ENCODE measurements around the gene VMP1.

VMP1 gene

GRCh38 chr17:59707149-59707970 lies at the start of gene VMP1, which contains the start of gene PTRH2:
Gene VMP1, plus strand, starts transcription at chr17:59707654. Its CDS starts 23,793 bp downstream, at chr17:59731447.
Gene PTRH2, minus strand, starts transcription at chr17:59707430. Its CDS starts 9,452 bp downstream, at chr17:59697978.
- DNase-seq = peak; percentile 85

DNA sequence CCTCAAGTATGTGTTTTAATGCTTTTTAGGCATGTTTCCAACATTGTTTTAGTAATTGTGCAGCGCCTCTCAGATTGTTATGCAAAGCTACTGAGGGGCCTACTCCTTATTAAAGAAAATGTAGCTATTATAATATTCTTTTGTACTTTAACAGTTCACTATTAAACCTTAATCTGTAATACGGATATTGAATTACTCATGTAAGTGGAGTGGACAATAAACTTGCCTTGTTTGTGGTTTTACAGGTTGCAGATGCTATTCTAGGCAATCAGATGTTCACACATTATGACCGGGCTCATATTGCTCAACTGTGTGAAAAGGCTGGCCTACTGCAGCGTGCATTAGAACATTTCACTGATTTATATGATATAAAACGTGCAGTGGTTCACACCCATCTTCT lies 41.2 kb upstream of the VMP1 start:
- DNase-seq = no peak

DNA sequence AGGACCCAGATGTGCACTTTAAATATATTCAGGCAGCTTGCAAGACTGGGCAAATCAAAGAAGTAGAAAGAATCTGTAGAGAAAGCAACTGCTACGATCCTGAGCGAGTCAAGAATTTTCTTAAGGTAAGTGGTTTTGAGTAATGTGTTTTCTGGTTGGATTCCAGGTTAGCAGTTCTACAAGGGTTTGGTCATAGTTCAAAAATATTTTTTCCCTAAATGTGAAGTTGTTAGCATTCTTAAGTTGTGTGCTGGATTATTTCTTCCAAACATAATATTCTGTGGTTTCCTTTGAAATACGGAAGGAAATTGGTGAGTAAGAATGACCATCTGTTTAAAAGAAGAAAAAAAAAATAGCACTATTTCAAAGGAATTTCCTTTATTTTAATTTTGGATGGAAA lies 38.6 kb upstream of the VMP1 start:
- DNase-seq = no peak

- DNase-seq = no peak
Measured at GRCh38 chr17:59669411-59669810, 38.0 kb upstream of the VMP1 start.

DNA sequence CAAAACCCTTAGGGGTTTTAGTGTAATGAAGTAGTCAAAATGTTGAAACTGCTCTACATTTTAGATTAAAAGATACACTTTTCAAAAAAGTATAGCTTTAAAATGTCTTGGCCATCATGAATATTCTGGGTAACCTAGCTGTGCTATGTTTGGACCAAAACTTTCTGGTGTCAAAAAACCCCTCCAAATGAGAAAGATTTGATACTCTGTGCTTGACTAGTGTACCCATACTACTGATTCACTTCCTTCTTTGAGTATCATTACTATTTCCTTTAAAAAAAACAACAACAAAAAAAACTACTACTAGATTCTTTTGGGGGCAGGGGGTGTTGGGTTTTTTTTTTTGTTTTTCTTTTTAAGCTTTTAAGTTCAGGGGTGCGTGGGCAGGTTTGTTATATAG lies 37.5 kb upstream of the VMP1 start:
- DNase-seq = no peak

DNA sequence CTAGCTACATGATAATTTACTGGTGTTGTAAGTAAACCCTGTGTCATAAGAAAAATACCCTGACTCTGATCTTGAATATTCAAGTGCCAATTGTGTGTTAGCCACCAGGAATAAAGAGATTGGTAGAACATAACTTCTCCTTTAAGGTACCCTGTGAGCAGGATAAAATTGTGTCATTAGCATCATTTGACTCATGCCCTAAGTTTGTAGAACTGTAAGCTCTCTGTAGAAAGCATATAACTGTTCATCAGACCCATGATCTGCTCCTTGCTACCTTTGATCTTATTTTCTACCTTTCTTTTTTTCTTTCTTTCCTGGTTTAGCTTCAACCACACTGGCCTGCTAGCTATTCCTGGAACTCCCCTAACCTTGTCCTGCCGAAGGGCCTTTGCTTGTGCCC lies 36.1 kb upstream of the VMP1 start:
- DNase-seq = no peak

DNA sequence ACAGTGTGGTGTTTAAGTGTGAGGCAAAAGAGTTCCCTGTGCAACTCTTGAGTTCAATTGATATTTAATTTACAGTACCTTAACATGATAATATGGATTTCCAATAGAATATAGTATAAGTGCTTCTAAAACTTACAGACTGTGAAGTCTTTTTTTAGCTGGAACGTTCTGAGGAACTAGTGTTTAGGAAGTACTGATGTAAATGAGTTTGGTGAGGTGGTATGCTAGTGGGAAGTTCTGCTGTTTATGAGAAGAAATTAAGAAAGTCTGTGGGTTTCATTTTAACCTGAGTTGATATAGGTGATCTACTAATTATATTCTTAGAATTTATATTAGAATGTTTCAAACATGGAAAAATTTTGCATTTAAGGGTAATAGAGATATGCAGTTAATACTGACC lies 32.2 kb upstream of the VMP1 start:
- no peak for DNase-seq

DNA sequence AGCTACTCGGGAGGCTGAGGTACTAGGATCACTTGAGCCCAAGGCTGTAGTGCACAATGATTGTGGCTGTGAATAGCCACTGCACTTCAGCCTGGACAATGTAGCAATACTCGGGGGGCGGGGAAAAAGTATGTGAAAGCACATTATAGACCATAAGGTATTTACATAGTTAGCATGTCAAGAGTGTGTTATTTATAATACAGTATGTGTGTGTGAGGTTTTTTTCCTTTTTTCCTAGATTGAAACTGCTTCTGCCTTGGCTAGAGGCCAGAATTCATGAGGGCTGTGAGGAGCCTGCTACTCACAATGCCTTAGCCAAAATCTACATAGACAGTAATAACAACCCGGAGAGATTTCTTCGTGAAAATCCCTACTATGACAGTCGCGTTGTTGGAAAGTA lies 30.7 kb upstream of the VMP1 start:
- DNase-seq = no peak

- DNase-seq = no peak
Measured at GRCh38 chr17:59678918-59679317, 28.5 kb upstream of the VMP1 start.

DNA sequence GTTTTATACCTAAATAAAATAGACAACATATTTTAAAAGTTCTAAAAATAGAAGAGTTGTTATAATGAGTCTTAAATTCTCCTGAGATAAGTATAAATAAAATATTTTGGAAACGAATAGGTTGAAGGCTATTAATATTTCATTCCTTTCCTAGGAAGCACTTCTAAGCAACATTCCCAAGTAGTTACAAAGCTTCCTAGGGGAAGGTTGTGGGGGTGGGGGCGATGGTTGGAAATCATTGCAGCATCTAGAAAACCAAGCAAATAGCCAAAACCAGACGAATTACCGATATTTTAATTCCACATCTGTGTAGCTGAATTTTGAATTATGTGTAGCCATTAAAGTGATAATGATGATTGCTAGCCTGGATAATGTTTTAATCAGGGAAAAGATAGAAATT lies 27.1 kb upstream of the VMP1 start:
- no peak for DNase-seq

GRCh38 chr17:59683283-59683682 lies 24.2 kb upstream of the VMP1 start:
- DNase-seq = no peak

DNA sequence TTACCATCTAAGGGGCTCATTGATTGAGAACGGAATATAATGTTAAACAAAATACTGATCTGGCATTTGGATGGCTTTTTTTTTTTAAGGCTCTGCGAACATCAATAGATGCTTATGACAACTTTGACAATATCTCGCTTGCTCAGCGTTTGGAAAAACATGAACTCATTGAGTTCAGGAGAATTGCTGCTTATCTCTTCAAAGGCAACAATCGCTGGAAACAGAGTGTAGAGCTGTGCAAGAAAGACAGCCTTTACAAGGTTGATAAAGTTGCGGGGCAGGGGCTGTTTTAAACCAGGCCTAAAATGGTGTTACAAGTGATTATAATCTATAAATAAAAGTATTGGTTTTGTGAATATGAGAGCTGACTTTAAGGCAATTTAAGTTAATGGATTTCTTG lies 22.5 kb upstream of the VMP1 start:
- DNase-seq = no peak

- DNase-seq = no peak
Measured at GRCh38 chr17:59688008-59688407, 19.4 kb upstream of the VMP1 start.

GRCh38 chr17:59688496-59688895 lies 19.0 kb upstream of the VMP1 start:
- no peak for DNase-seq

GRCh38 chr17:59693582-59693981 lies 13.9 kb upstream of the VMP1 start:
- DNase-seq = no peak

GRCh38 chr17:59694344-59694743 lies 13.1 kb upstream of the VMP1 start:
- no peak for DNase-seq

DNA sequence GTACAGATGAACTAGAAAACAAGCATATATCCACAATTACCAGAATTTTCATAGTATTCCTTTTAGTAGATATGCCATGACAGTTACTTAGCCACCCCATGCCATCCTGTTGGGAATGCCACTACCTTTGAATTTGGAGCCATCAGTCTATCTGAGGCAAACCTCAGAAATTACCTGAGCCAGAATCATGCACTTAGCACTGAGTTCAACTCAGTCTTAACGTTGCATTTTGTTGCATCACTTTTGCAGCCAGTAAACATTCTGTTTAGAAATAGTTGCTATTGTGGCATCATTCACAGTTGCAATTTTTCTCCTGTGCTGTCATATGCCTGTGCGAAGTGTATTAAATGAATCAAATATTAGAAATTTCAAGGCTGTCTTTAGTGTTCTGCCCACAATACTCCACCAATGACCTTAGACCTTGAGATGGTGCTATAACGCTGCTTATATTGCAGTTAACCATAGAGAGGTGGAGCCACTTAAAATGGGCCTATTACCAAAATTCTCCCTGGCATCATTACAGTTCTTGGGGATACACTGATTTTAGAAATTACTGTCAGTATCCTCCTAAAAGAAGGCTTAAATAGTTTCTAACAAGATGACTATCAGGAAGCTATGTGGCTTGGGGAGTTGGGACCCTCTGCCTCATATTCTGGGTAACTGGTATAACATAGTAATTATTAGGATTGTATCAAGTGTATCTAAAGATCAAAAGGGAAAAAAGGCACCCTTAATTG lies 11.3 kb upstream of the VMP1 start:
- no peak for DNase-seq

- DNase-seq = no peak
Measured at GRCh38 chr17:59696682-59697277, 10.7 kb upstream of the VMP1 start.

- no peak for DNase-seq
Measured at GRCh38 chr17:59698143-59698542, 9.3 kb upstream of the VMP1 start.

DNA sequence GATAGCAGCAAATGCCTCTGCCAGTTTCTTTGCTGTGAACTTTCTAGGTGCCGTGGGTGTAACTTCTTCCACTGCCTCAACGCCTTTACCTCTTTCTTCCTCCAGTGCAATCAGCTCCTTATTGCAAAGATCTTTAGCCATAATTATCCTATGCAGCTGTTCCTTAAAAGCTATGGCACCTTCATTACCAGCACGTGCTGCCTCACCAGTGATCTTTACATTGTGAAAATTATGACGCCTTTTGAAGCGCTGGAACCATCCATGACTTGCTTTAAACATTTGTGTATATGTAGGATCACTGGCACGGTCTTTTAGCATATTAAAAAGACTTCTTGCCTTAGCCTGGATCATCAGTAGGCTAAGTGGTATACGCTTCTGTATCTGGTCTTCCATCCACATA lies 8.2 kb upstream of the VMP1 start:
- DNase-seq = no peak

GRCh38 chr17:59699786-59700185 lies 7.7 kb upstream of the VMP1 start:
- no peak for DNase-seq

DNA sequence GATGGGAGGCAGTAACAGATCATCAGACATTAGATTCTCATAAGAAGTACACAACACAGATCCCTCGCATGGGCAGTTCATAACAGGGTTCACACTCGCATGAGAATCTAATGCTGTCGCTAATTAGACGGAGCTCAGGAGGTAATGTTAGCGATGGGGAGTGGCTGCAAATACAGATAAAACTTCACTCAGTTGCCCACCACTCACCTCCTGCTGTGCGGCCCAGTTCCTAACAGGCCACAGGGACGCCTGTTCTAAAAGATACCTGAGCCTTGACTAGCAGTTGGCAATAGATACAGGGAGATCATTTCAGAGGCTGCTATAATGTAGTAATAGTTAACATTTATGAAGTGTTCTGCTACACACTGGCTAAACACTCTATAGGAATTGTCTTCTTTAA lies 5.2 kb upstream of the VMP1 start:
- DNase-seq = no peak

- DNase-seq = peak; percentile 4
Measured at GRCh38 chr17:59707971-59708430, 547 bp downstream of the VMP1 start.

GRCh38 chr17:59711936-59712335 lies 4.5 kb downstream of the VMP1 start:
- no peak for DNase-seq
